HCT116 (cell line): ENCODE data around the gene MX2.

Experiments used
- EZH2 ChIP-seq: fragments of 200-600 bp; sonication (generic); IDR thresholded peaks from 2 replicates; pipeline ENCODE4 v1.6.1; 2017; ENCODE audit warnings: antibody characterized with exemption, mixed run types
- SP1 ChIP-seq: IDR thresholded peaks from 2 replicates; pipeline ENCODE4 v1.6.1; 2012; ENCODE audit warnings: low read depth
- YY1 ChIP-seq: IDR thresholded peaks from 2 replicates; pipeline ENCODE4 v1.6.1; 2011; ENCODE audit warnings: low read length, low read depth, moderate library complexity, mild to moderate bottlenecking; ENCODE audit not compliant: insufficient replicate concordance; ENCODE audit errors: extremely low read depth
- ZFX ChIP-seq: fragments of 450-650 bp; IDR thresholded peaks from 2 replicates; pipeline ENCODE4 v1.6.1; 2017
- TF ChIP-seq, protein P1 (sequence below), 3 experiments: fragments of 200-600 bp in 1 of 3; sonication (generic) in 1 of 3; IDR thresholded peaks in 2 of 3; conservative IDR thresholded peaks in 1 of 3; 2 replicates each; pipeline ENCODE4 v1.5.1; 2012 to 2017; ENCODE audit warnings: low read depth in 2 of 3, low read length in 2 of 3, antibody characterized with exemption in 1 of 3, borderline replicate concordance in 1 of 3, control low read depth in 1 of 3, mild to moderate bottlenecking in 1 of 3, mixed read lengths in 1 of 3, mixed run types in 1 of 3, moderate library complexity in 1 of 3; ENCODE audit not compliant: insufficient read depth in 1 of 3

DNA sequence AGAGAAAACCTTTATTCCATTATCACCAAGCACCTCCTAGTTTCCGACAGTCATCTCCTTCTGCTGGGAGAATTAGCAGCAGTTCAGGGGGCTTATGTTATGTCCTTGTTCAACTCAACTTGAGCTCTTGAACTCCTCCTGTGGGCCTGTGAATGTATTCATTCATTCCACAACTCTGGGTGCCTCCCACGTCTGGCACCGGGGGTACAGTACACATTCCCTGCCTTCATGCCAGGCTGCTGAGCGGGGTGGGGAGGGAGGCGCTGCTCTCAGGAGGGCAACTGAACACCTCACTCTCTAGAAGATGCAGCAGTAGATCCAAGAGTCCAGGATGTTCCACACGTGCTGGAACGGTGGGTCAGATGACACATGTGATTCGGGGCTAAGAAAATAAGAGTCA lies 4.3 kb upstream of the MX2 start:
- TF ChIP-seq YY1 (no peak), ZFX (no peak), SP1 (no peak), EZH2 (no peak)
- TF ChIP-seq, protein P1, sequence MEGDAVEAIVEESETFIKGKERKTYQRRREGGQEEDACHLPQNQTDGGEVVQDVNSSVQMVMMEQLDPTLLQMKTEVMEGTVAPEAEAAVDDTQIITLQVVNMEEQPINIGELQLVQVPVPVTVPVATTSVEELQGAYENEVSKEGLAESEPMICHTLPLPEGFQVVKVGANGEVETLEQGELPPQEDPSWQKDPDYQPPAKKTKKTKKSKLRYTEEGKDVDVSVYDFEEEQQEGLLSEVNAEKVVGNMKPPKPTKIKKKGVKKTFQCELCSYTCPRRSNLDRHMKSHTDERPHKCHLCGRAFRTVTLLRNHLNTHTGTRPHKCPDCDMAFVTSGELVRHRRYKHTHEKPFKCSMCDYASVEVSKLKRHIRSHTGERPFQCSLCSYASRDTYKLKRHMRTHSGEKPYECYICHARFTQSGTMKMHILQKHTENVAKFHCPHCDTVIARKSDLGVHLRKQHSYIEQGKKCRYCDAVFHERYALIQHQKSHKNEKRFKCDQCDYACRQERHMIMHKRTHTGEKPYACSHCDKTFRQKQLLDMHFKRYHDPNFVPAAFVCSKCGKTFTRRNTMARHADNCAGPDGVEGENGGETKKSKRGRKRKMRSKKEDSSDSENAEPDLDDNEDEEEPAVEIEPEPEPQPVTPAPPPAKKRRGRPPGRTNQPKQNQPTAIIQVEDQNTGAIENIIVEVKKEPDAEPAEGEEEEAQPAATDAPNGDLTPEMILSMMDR (IDR thresholded peaks at IDR 0.05 in 2 of 3, conservative IDR thresholded peaks at IDR 0.05 in 1 of 3; ENCODE audit: borderline replicate concordance in 1 of 3, insufficient read depth in 1 of 3, low read depth in 2 of 3, low read length in 2 of 3), result no peak
